Neural cell (in vitro differentiated cells): ENCODE data around the gene SPEM3. TPM values are rescaled to one million over a fixed set of nuclear protein-coding genes. Genes with fewer than 3 reads are reported as not detected.

Source experiments
- H2AFZ ChIP-seq: fragments of 200-600, 300-800 bp; sonication (generic), shearing (Covaris generic); 2 replicates; pipeline ENCODE4 v1.6.0; 2014; ENCODE audit warnings: low read depth, mild to moderate bottlenecking, antibody characterized with exemption, low read length, moderate library complexity
- H3F3A ChIP-seq: fragments of 200-600 bp; shearing (Covaris generic); 2 replicates; pipeline ENCODE4 v1.6.1; 2016; ENCODE audit warnings: mild to moderate bottlenecking, moderate library complexity, mixed read lengths, antibody characterized with exemption, low read length; ENCODE audit not compliant: insufficient read depth, poor library complexity, severe bottlenecking
- H3K27ac ChIP-seq: fragments of 200-600, 300-800 bp; sonication (generic), shearing (Covaris generic); 2 replicates; pipeline ENCODE4 v1.5.1; 2014; ENCODE audit warnings: mild to moderate bottlenecking, low read length, moderate library complexity
- H3K27me3 ChIP-seq: fragments of 300-800, 200-600 bp; sonication (generic), shearing (Covaris generic); 2 replicates; pipeline ENCODE4 v1.6.0; 2014; ENCODE audit warnings: mild to moderate bottlenecking, low read depth, low read length, moderate library complexity; ENCODE audit not compliant: insufficient read depth
- H3K36me3 ChIP-seq: fragments of 300-800, 200-600 bp; sonication (generic), shearing (Covaris generic); 2 replicates; pipeline ENCODE4 v1.5.1; 2014; ENCODE audit warnings: mild to moderate bottlenecking, antibody characterized with exemption, low read length, moderate library complexity; ENCODE audit not compliant: insufficient read depth
- H3K4me2 ChIP-seq: fragments of 300-800, 200-600 bp; sonication (generic), shearing (Covaris generic); 2 replicates; pipeline ENCODE4 v1.6.0; 2014; ENCODE audit warnings: mild to moderate bottlenecking, low read length
- H3K4me3 ChIP-seq: fragments of 300-800, 200-600 bp; sonication (generic), shearing (Covaris generic); 2 replicates; pipeline ENCODE4 v1.5.1; 2014; ENCODE audit warnings: mild to moderate bottlenecking, low read length, moderate library complexity
- H3K79me2 ChIP-seq: fragments of 200-600 bp; shearing (Covaris generic); replicated peaks from 2 replicates; pipeline ENCODE4 v1.6.0; 2014; ENCODE audit warnings: mild to moderate bottlenecking, low read length, moderate library complexity; ENCODE audit not compliant: insufficient read depth
- H3K9ac ChIP-seq: fragments of 300-800, 200-600 bp; sonication (generic), shearing (Covaris generic); 2 replicates; pipeline ENCODE4 v1.6.1; 2016; ENCODE audit warnings: mild to moderate bottlenecking, low read length, mixed read lengths
- H3K9me2 ChIP-seq: fragments of 200-600 bp; shearing (Covaris generic); 2 replicates; pipeline ENCODE4 v1.6.1; 2016; ENCODE audit warnings: mild to moderate bottlenecking, low read length, mixed read lengths; ENCODE audit not compliant: insufficient read depth
- H3K9me3 ChIP-seq: fragments of 200-600, 300-800 bp; sonication (generic), shearing (Covaris generic); 2 replicates; pipeline ENCODE4 v1.6.1; 2016; ENCODE audit warnings: mild to moderate bottlenecking, mixed run types, low read length, moderate library complexity, mixed read lengths
- H4K20me1 ChIP-seq: fragments of 200-600 bp; shearing (Covaris generic); 2 replicates; pipeline ENCODE4 v1.6.1; 2016; ENCODE audit warnings: mild to moderate bottlenecking, mixed run types; ENCODE audit not compliant: insufficient read depth
- EP300 ChIP-seq: fragments of 450-650 bp; conservative IDR thresholded peaks from 2 replicates; pipeline ENCODE4 v1.6.1; 2014; ENCODE audit warnings: antibody characterized with exemption, mild to moderate bottlenecking, moderate library complexity; ENCODE audit not compliant: poor library complexity, severe bottlenecking
- EZH2 ChIP-seq: fragments of 200-600, 300-800 bp; shearing (Covaris generic), sonication (generic); IDR thresholded peaks from 2 replicates; pipeline ENCODE4 v1.6.1; 2014; ENCODE audit warnings: antibody characterized with exemption, low read length, borderline replicate concordance, mild to moderate bottlenecking; ENCODE audit not compliant: insufficient read depth, poor library complexity, severe bottlenecking
- MXI1 ChIP-seq: fragments of 450-650 bp; conservative IDR thresholded peaks from 2 replicates; pipeline ENCODE4 v1.6.1; 2014; ENCODE audit warnings: antibody characterized with exemption, mild to moderate bottlenecking; ENCODE audit not compliant: poor library complexity, severe bottlenecking
- POLR2AphosphoS5 ChIP-seq: IDR thresholded peaks from 2 replicates; pipeline ENCODE4 v1.6.1; 2012
- RAD21 ChIP-seq: fragments of 450-650 bp; conservative IDR thresholded peaks from 2 replicates; pipeline ENCODE4 v1.6.1; 2014; ENCODE audit warnings: antibody characterized with exemption, mild to moderate bottlenecking, moderate library complexity
- REST ChIP-seq: IDR thresholded peaks from 2 replicates; pipeline ENCODE4 v1.6.1; 2012; ENCODE audit warnings: borderline replicate concordance
- SMC3 ChIP-seq: fragments of 450-650 bp; conservative IDR thresholded peaks from 2 replicates; pipeline ENCODE4 v1.6.1; 2014; ENCODE audit warnings: antibody characterized with exemption, mild to moderate bottlenecking, moderate library complexity; ENCODE audit not compliant: poor library complexity
- TAF1 ChIP-seq: IDR thresholded peaks from 2 replicates; pipeline ENCODE4 v1.6.1; 2012; ENCODE audit warnings: low read depth
- polyA plus RNA-seq: library from polyadenylated mRNA; depleted of rRNA; stranded (reverse); fragments of >200 nt; gene quantifications from 2 replicates; pipeline ENCODE4 v1.2.3, GENCODE V29; 2014
- TF ChIP-seq, protein P1 (sequence below): fragments of 450-650 bp; IDR thresholded peaks from 2 replicates; pipeline ENCODE4 v1.5.1; 2014; ENCODE audit warnings: antibody characterized with exemption, mild to moderate bottlenecking, moderate library complexity; ENCODE audit not compliant: poor library complexity, severe bottlenecking

The SPEM3 gene
- polyA plus RNA-seq, 1 donor from 2014 or later = not detected

DNA sequence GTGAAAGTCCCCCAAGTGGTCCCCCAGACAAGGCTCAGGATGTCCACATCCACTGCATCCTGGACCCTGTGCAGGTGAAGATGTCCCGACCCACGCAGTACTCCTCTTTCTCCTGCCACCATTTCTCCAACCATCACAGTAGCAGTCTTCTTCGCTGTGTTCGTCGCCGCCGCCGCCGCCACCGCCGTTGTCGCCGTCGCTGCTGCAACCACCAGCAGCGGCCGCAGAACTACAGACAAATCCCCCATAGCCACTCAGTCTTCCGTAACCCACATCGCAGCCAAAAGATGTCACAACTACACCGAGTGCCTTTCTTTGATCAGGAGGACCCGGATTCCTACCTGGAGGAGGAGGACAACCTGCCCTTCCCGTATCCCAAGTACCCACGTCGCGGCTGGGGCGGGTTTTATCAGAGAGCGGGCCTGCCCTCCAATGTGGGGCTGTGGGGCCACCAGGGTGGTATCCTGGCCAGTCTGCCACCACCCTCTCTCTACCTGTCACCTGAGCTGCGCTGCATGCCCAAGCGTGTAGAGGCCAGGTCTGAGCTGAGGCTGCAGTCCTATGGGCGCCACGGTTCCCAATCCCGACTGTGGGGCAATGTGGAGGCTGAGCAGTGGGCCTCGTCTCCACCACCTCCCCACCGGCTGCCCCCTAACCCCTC lies 2.3 kb upstream of the SPEM3 start:
- H3K4me3 ChIP-seq = no peak overlapping the region
- H3K36me3 ChIP-seq = no peaks in the 10 kb centered on the region
- H3K79me2 ChIP-seq = no peaks in the 10 kb centered on the region
- no peak for TF ChIP-seq TAF1
- TF ChIP-seq SMC3 = no peak
- TF ChIP-seq, protein P1, sequence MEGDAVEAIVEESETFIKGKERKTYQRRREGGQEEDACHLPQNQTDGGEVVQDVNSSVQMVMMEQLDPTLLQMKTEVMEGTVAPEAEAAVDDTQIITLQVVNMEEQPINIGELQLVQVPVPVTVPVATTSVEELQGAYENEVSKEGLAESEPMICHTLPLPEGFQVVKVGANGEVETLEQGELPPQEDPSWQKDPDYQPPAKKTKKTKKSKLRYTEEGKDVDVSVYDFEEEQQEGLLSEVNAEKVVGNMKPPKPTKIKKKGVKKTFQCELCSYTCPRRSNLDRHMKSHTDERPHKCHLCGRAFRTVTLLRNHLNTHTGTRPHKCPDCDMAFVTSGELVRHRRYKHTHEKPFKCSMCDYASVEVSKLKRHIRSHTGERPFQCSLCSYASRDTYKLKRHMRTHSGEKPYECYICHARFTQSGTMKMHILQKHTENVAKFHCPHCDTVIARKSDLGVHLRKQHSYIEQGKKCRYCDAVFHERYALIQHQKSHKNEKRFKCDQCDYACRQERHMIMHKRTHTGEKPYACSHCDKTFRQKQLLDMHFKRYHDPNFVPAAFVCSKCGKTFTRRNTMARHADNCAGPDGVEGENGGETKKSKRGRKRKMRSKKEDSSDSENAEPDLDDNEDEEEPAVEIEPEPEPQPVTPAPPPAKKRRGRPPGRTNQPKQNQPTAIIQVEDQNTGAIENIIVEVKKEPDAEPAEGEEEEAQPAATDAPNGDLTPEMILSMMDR = no peak
- no peak for TF ChIP-seq EZH2
- no peak for TF ChIP-seq MXI1
- no peak for TF ChIP-seq REST
- no peak for TF ChIP-seq EP300
- no peak for TF ChIP-seq RAD21
- no peak for TF ChIP-seq POLR2AphosphoS5
- no peak overlapping the region for H3K27ac ChIP-seq
- H4K20me1 ChIP-seq = no peaks in the 10 kb centered on the region
- H3K27me3 ChIP-seq = no peaks in the 10 kb centered on the region
- H3K9ac ChIP-seq = no peak overlapping the region
- H3K4me2 ChIP-seq = no peak overlapping the region
- H3K9me3 ChIP-seq = no peaks in the 10 kb centered on the region
- no peaks in the 10 kb centered on the region for H3F3A ChIP-seq
- no peak overlapping the region for H2AFZ ChIP-seq
- no peaks in the 10 kb centered on the region for H3K9me2 ChIP-seq

- Histone ChIP-seq H3K4me3 (no peak overlapping the region), H3K9ac (no peak overlapping the region), H3K27me3 (no peaks in the 10 kb centered on the region), H2AFZ (no peak overlapping the region), H4K20me1 (no peaks in the 10 kb centered on the region), H3F3A (no peaks in the 10 kb centered on the region), H3K27ac (no peak overlapping the region), H3K36me3 (no peaks in the 10 kb centered on the region), H3K9me3 (no peaks in the 10 kb centered on the region), H3K4me2 (no peak overlapping the region), H3K9me2 (no peaks in the 10 kb centered on the region), H3K79me2 (no peaks in the 10 kb centered on the region)
- TF ChIP-seq EP300 (no peak), POLR2AphosphoS5 (no peak), MXI1 (no peak), RAD21 (no peak), REST (no peak), EZH2 (no peak), TAF1 (no peak), SMC3 (no peak)
- TF ChIP-seq, protein P1 = no peak
Measured at GRCh38 chr17:7426896-7427489, 1.7 kb upstream of the SPEM3 start.
